ENCODE measurements around the gene SLC13A5.

GRCh38 chr17:6661464-6661848 lies 51.7 kb downstream of the SLC13A5 start:
- TF ChIP-seq CTCF (IDR thresholded peaks at IDR 0.05; ENCODE audit: insufficient read depth, low read length) (no peak), POLR2AphosphoS5 (IDR thresholded peaks at IDR 0.05; ENCODE audit: low read depth) (no peak)

Data from HL-60 (cell line).